Calu3 (cell line): ENCODE results near the gene CACNA1C. TPM values are rescaled to one million over a fixed set of nuclear protein-coding genes. Genes with fewer than 3 reads are reported as not detected.

Experiments used
- BruUV-seq: library from RNA; stranded (reverse); fragments of 400-500 nt; replicated peaks from 2 replicates; lab custom pipeline; 2021; lab: Mats Ljungman, UMichigan
- CTCF ChIA-PET: fragments of 300-600 bp; sonication (Branson Sonifier 250); formaldehyde crosslinking; loops from one replicate; lab custom pipeline; 2022; ENCODE audit warnings: antibody characterized with exemption; lab: Charles Lee
- DNase-seq: peaks from one replicate; pipeline ENCODE4 v3.0.0; 2022
- H3K27ac Mint-ChIP-seq: one replicate; pipeline ENCODE4 v1.8.0; 2022; ENCODE audit warnings: mixed read lengths; ENCODE audit not compliant: unreplicated experiment
- H3K27me3 Mint-ChIP-seq: one replicate; pipeline ENCODE4 v1.8.0; 2022; ENCODE audit warnings: mixed read lengths; ENCODE audit not compliant: unreplicated experiment
- H3K36me3 Mint-ChIP-seq: one replicate; pipeline ENCODE4 v1.8.0; 2022; ENCODE audit warnings: mild to moderate bottlenecking, moderate library complexity, mixed read lengths; ENCODE audit not compliant: insufficient read depth, unreplicated experiment
- H3K4me1 Mint-ChIP-seq: one replicate; pipeline ENCODE4 v1.8.0; 2022; ENCODE audit warnings: mild to moderate bottlenecking, low read depth, mixed read lengths; ENCODE audit not compliant: unreplicated experiment
- H3K4me3 Mint-ChIP-seq: one replicate; pipeline ENCODE4 v1.8.0; 2022; ENCODE audit warnings: mild to moderate bottlenecking, low read depth, moderate library complexity, mixed read lengths; ENCODE audit not compliant: unreplicated experiment
- H3K9me3 Mint-ChIP-seq: one replicate; pipeline ENCODE4 v1.8.0; 2022; ENCODE audit warnings: low read depth, mixed read lengths; ENCODE audit not compliant: unreplicated experiment
- intact Hi-C: fragments of 100-400 bp; cut with micrococcal nuclease; formaldehyde crosslinking; loops from one replicate; pipeline ENCODE4 v1.10.0; 2022; ENCODE audit not compliant: unreplicated experiment
- total RNA-seq: library from RNA; stranded (reverse); gene quantifications from 2 replicates; pipeline ENCODE4 v1.2.3, GENCODE V29; 2022
- TF ChIP-seq, protein P1 (sequence below): fragments of 200-600 bp; IDR thresholded peaks from one replicate; pipeline ENCODE4 v1.8.0; 2022; ENCODE audit warnings: antibody characterized with exemption; ENCODE audit not compliant: unreplicated experiment

Gene CACNA1C
- total RNA-seq, 1 experiment from 2014 or later: not detected

DNA sequence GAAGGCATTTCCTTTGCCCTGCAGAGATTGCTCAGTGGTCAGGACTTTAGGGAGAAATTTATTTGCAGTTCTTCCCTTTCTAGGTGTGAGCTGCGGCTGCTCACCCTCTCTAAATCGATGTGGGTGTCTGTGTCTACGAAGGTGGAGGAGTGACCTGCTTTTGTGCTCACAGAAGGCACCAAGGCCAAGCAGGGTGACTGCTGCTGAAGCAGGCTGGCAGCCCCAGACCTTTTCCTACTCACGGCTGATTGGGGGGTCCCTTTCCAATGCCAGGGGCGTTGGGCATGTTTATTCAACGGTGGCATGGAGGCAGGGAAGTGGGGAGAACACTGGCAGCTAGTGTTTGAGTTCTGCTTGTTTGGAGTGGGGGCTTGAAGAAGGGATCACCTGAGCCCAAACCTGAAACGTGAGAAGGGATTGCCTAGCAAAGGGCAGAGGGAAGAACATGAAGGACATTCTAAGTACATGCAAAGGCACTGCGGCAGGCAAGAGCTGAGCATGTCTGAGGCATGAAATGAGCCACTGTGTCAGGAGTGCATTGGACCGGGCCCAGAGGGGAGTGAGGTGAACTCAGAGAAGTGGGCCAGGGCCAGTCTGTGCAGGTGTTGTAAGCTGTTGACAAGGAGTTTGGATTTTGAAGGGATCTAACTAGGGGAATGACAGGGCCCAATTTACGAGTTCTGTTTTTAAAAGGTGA is 56.3 kb downstream of the CACNA1C start:
- Mint-ChIP-seq H3K4me1 (no peaks in the 10 kb centered on the region), H3K4me3 (no peak overlapping the region)
- CTCF ChIA-PET: no interaction called here

GRCh38 chr12:2110127-2110526 is 57.3 kb downstream of the CACNA1C start:
- CTCF ChIA-PET: no interaction called here
- no peak overlapping the region for H3K27ac Mint-ChIP-seq
- no TSS peak for BruUV-seq
- H3K9me3 Mint-ChIP-seq: no peaks in the 10 kb centered on the region
- H3K4me3 Mint-ChIP-seq: no peak overlapping the region
- peaks cover 64% of the 10 kb centered on the region for H3K27me3 Mint-ChIP-seq
- no peaks in the 10 kb centered on the region for H3K36me3 Mint-ChIP-seq
- no peaks in the 10 kb centered on the region for H3K4me1 Mint-ChIP-seq
- TF ChIP-seq, protein P1, sequence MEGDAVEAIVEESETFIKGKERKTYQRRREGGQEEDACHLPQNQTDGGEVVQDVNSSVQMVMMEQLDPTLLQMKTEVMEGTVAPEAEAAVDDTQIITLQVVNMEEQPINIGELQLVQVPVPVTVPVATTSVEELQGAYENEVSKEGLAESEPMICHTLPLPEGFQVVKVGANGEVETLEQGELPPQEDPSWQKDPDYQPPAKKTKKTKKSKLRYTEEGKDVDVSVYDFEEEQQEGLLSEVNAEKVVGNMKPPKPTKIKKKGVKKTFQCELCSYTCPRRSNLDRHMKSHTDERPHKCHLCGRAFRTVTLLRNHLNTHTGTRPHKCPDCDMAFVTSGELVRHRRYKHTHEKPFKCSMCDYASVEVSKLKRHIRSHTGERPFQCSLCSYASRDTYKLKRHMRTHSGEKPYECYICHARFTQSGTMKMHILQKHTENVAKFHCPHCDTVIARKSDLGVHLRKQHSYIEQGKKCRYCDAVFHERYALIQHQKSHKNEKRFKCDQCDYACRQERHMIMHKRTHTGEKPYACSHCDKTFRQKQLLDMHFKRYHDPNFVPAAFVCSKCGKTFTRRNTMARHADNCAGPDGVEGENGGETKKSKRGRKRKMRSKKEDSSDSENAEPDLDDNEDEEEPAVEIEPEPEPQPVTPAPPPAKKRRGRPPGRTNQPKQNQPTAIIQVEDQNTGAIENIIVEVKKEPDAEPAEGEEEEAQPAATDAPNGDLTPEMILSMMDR: no peak
- DNase-seq: no peak
- intact Hi-C loops: no loop called here

More for the DNA sequence above, 56.3 kb downstream of the CACNA1C start:
- DNase-seq: no peak
- intact Hi-C loops: no loop called here
- Mint-ChIP-seq H3K27me3 (peaks cover 74% of the 10 kb centered on the region), H3K27ac (no peak overlapping the region), H3K36me3 (no peaks in the 10 kb centered on the region), H3K9me3 (no peaks in the 10 kb centered on the region)
- TF ChIP-seq, protein P1: no peak
- no TSS peak for BruUV-seq

GRCh38 chr12:2110849-2111566 is 58.2 kb downstream of the CACNA1C start:
- H3K4me3 Mint-ChIP-seq: no peak overlapping the region
- H3K36me3 Mint-ChIP-seq: no peaks in the 10 kb centered on the region
- H3K9me3 Mint-ChIP-seq: no peaks in the 10 kb centered on the region
- no peak for DNase-seq
- H3K27me3 Mint-ChIP-seq: peaks cover 61% of the 10 kb centered on the region
- no peak overlapping the region for H3K27ac Mint-ChIP-seq
- no peaks in the 10 kb centered on the region for H3K4me1 Mint-ChIP-seq
- CTCF ChIA-PET: no interaction called here
- no TSS peak for BruUV-seq
- TF ChIP-seq, protein P1: no peak
- intact Hi-C loops: no loop called here

DNA sequence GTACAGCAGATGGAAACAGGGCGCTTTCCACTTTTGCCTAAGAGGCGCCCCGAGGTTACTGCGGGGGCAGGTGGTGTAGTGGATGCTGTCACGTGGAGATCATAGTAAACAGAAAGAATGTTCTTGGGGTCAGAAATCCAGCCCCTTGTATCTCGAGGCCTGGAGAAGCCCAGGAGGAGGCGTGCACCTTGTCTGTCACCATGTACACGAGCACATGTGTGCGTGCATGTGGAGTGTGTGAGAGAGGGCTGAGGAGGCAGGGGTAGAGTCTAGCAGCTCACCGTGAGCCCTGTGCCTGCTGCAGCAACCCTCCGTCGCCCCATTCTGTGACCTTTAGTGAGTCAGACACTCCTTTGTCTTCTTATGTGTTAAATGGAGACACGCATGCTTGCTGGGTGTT is 59.0 kb downstream of the CACNA1C start:
- intact Hi-C loops: no loop called here
- H3K27me3 Mint-ChIP-seq: peaks cover 61% of the 10 kb centered on the region
- CTCF ChIA-PET: no interaction called here
- no peak for DNase-seq
- no peaks in the 10 kb centered on the region for H3K9me3 Mint-ChIP-seq
- no peaks in the 10 kb centered on the region for H3K4me1 Mint-ChIP-seq
- TF ChIP-seq, protein P1: no peak
- H3K27ac Mint-ChIP-seq: no peak overlapping the region
- no TSS peak for BruUV-seq
- H3K36me3 Mint-ChIP-seq: no peaks in the 10 kb centered on the region
- H3K4me3 Mint-ChIP-seq: no peak overlapping the region
